ENCODE measurements around the gene ACOT7. TPM values are rescaled to one million over a fixed set of nuclear protein-coding genes. Genes with fewer than 3 reads are reported as not detected.
"Not testable (repeated sequence)": the region's sequence is repeated elsewhere in the genome, so short reads cannot be mapped to it uniquely, and the experiment has no call there.

Gene ACOT7
- total RNA-seq, 1 donor from 2014 or later = 107 TPM

DNA sequence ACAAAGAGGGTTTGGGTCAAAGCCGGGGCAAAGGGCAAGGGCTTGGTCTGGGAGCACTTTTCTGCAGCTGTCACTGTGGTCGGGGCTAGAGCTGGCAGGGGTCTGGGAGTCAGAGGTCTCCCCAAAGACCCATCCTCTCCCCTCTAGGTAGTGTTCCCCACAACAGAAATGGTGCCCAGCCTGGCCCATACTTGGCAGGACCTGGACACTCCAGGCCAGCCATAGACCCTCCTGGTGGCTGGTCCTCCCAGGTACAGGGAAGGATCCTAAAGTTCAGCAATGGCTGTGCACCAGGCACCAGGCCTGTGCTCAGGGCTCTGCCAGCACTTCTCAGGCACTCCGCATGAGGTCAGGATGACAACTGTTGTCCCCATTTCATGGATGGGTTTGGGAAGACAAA lies 42.0 kb upstream of the ACOT7 start:
- no peak overlapping the region for H3K27ac Mint-ChIP-seq (ENCODE audit: unreplicated experiment)
- H3K4me3 Mint-ChIP-seq = no peak overlapping the region
- H3K9me3 Mint-ChIP-seq = no peaks in the 10 kb centered on the region
- H3K4me1 Mint-ChIP-seq = peaks cover 17% of the 10 kb centered on the region
- TF ChIP-seq, protein P1, sequence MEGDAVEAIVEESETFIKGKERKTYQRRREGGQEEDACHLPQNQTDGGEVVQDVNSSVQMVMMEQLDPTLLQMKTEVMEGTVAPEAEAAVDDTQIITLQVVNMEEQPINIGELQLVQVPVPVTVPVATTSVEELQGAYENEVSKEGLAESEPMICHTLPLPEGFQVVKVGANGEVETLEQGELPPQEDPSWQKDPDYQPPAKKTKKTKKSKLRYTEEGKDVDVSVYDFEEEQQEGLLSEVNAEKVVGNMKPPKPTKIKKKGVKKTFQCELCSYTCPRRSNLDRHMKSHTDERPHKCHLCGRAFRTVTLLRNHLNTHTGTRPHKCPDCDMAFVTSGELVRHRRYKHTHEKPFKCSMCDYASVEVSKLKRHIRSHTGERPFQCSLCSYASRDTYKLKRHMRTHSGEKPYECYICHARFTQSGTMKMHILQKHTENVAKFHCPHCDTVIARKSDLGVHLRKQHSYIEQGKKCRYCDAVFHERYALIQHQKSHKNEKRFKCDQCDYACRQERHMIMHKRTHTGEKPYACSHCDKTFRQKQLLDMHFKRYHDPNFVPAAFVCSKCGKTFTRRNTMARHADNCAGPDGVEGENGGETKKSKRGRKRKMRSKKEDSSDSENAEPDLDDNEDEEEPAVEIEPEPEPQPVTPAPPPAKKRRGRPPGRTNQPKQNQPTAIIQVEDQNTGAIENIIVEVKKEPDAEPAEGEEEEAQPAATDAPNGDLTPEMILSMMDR (conservative IDR thresholded peaks at IDR 0.05) = no peak
- peaks cover 31% of the 10 kb centered on the region for H3K27me3 Mint-ChIP-seq (ENCODE audit: low read depth)
- H3K36me3 Mint-ChIP-seq (ENCODE audit: low read depth) = no peaks in the 10 kb centered on the region
- no peak for DNase-seq (ENCODE audit: low read depth, low spot score)

DNA sequence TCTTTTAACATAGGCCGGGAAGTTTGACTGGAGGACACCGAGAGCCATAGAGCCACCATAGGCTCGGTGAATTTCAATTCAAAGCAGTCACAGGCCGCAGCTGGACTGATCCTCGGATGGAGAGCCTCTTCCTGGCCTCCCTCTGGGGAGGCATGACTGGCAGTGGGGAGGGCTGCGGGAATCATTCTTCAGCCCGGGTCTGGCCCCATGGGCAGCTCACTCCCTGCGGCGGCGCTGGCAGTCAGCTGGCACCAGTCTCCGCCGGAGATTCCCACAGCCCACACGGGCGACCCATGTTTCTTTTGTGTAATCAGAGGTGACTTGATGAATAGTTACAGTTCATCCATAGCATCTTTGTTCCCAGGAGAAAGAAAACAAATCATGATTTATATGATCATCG lies 41.6 kb upstream of the ACOT7 start:
- H3K36me3 Mint-ChIP-seq (ENCODE audit: low read depth) = no peaks in the 10 kb centered on the region
- TF ChIP-seq, protein P1 (conservative IDR thresholded peaks at IDR 0.05) = no peak
- no peak overlapping the region for H3K27ac Mint-ChIP-seq (ENCODE audit: unreplicated experiment)
- H3K27me3 Mint-ChIP-seq (ENCODE audit: low read depth) = peaks cover 35% of the 10 kb centered on the region
- H3K9me3 Mint-ChIP-seq = no peaks in the 10 kb centered on the region
- DNase-seq (ENCODE audit: low read depth, low spot score) = no peak
- peaks cover 21% of the 10 kb centered on the region for H3K4me1 Mint-ChIP-seq
- H3K4me3 Mint-ChIP-seq = no peak overlapping the region

DNA sequence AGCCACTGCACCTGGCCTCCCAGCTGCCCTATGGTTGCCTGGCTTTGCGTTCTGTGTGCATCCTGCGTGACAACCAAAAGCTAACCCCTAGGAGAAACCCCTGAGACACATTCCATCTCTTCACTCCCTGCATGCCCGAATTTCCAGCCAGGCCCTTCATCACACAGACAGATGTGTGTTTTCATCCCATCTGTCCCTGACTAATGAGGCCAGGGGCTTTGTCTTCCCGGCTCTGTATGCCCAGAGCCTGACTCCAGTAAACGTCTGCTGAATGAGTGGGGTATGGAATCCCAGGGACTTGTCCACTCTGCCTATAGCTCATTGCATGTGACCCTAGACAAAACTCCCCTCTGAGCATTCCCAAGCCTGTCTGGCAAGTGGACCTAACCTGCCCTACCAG lies 40.6 kb upstream of the ACOT7 start:
- Mint-ChIP-seq H3K27ac (ENCODE audit: unreplicated experiment) (no peak overlapping the region), H3K4me3 (no peak overlapping the region), H3K9me3 (no peaks in the 10 kb centered on the region), H3K36me3 (ENCODE audit: low read depth) (no peaks in the 10 kb centered on the region), H3K4me1 (peaks cover 18% of the 10 kb centered on the region), H3K27me3 (ENCODE audit: low read depth) (peaks cover 34% of the 10 kb centered on the region)
- DNase-seq (ENCODE audit: low read depth, low spot score) = no peak
- TF ChIP-seq, protein P1 (conservative IDR thresholded peaks at IDR 0.05) = no peak

DNA sequence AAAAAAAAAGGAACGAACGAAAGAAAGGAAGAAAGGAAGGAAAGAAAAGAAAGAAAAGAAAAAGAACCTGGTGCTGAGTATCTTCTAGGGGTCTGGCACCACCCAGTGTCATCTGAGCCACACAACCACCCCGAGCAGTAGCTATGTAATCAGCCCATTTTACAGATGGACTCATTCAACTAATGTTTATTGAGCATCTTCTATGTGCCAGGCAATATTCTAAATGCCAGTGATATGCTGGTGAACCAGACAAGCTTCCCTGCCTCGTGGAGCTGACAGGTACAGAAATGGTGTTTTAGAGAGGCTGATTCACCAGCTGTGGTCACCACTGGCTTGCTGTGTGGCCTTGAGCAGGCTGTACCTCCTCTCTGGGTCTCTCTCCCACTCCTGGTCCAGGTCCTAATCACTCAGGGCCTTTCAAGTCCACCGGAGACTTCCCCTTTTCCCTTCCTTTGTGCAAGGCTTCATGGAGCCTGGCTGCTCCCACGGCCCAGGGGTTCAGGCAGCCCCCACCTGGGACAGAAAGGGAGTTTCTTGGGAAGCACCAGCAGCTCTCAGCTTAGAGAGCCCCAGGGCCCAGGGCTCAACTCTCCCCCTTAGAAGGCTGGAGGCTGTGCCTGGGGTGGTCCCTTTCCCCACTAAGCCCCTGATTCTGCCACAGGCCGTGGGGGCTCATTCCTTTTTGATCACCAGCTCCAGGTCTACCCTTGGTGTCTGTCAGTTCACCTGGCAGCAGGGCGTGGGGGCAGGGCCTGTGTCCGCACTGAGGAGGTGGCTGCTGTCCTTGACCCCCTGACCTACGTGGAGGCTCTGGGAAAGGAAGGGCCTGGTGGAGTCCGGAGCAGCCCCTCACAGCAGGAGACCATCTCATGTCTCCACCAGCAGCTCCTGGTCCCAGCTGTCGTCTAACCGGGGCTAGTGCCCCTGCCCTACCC lies 38.3 kb upstream of the ACOT7 start:
- H3K4me1 Mint-ChIP-seq; H3K27ac Mint-ChIP-seq (ENCODE audit: unreplicated experiment); H3K4me3 Mint-ChIP-seq; H3K36me3 Mint-ChIP-seq (ENCODE audit: low read depth); DNase-seq (ENCODE audit: low read depth, low spot score); H3K9me3 Mint-ChIP-seq: not testable (repeated sequence)
- peaks cover 35% of the 10 kb centered on the region for H3K27me3 Mint-ChIP-seq (ENCODE audit: low read depth)

DNA sequence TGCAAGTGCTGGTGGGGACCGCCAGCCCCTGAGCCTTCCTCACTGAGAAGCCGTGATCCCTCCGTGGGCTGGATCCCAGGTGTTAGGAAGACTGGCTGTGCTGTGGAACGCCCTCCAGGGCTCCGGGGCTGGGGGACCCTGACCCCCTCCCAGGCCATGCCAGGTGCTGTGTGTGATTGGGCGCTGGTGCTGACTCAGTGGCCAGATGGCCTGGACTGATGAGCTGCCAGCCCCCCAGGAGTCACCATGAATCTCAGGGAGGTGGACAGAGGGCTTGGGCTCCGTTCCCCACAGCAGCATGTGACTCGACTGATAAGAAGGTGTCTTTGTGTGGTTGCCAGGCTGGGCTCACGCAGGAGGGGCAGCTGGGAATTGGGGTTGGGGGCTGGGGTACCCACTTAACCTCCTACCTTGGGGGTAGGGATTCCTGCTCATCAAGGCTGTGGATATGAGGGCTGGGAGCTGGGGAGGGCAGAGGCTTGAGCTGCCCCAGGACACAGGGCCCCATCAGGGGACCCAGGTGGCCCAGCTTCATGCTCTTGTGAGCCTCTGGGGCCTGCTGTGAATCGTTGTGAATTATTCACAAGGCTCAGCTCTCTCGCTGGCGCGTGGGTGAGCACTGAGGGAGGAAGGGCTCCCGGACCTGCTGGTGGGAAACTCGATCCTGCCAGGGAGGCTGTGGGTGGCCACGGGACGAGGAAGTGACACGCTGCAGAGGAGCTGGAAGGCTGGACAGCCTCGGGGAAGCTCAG lies 36.3 kb upstream of the ACOT7 start:
- DNase-seq (ENCODE audit: low read depth, low spot score); H3K9me3 Mint-ChIP-seq; H3K36me3 Mint-ChIP-seq (ENCODE audit: low read depth); H3K4me1 Mint-ChIP-seq; H3K27ac Mint-ChIP-seq (ENCODE audit: unreplicated experiment); H3K4me3 Mint-ChIP-seq: not testable (repeated sequence)
- H3K27me3 Mint-ChIP-seq (ENCODE audit: low read depth) = peaks cover 54% of the 10 kb centered on the region

DNA sequence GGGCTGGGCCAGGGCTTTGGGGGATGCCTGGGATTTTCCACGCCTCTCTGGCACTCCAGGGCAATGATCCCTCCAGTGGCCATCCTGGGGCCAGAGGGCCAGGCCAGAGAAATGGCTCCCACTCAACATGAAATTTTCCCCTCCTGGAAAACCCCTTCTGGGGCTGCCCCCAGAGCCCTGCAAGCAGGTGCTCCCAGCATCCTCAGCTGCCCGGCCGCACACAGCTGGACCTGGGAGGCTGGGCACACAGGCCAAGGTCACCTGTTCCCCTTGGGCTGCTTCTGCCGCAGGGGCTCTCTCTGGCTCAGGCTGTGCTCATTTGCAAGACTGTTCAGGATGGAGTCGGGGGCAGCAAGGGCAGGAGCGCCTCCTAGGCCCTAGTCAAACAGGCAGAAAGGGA lies 34.9 kb upstream of the ACOT7 start:
- peaks cover 54% of the 10 kb centered on the region for H3K27me3 Mint-ChIP-seq (ENCODE audit: low read depth)
- H3K4me1 Mint-ChIP-seq; DNase-seq (ENCODE audit: low read depth, low spot score); H3K27ac Mint-ChIP-seq (ENCODE audit: unreplicated experiment); H3K9me3 Mint-ChIP-seq; H3K36me3 Mint-ChIP-seq (ENCODE audit: low read depth); H3K4me3 Mint-ChIP-seq: not testable (repeated sequence)

All from neural crest cell (in vitro differentiated cells).